ENCODE measurements around the gene CRISPLD2. TPM values are rescaled to one million over a fixed set of nuclear protein-coding genes. Genes with fewer than 3 reads are reported as not detected.
A peak's percentile ranks its signal among the peaks of the same experiment; 100 is the strongest.

The CRISPLD2 gene
- total RNA-seq, 1 experiment from 2014 or later: 0.28 TPM

- no TSS peak for BruUV-seq (replicated peaks)
- ChIA-PET POLR2A (interaction anchor here (0.6 kb wide), 1 partner anchor 89 kb away, joined by 4 read pairs; no protein-coding TSS in a partner anchor), CTCF (interaction anchor here (0.6 kb wide), 1 partner anchor 46 kb away, joined by 3 read pairs; no protein-coding TSS in a partner anchor)
These were observed 669 bp upstream of the CRISPLD2 start for GRCh38 chr16:84818989-84819643.

GRCh38 chr16:84820305-84820684 lies 510 bp downstream of the CRISPLD2 start:
- Mint-ChIP-seq H3K4me1 (ENCODE audit: insufficient read depth, unreplicated experiment) (peaks cover 6% of the 10 kb centered on the region), H3K27me3 (ENCODE audit: insufficient read depth, unreplicated experiment) (peaks cover 36% of the 10 kb centered on the region), H3K9me3 (ENCODE audit: unreplicated experiment) (no peaks in the 10 kb centered on the region), H3K4me3 (ENCODE audit: unreplicated experiment) (peak overlapping the region; percentile 18), H3K36me3 (ENCODE audit: insufficient read depth, unreplicated experiment) (no peaks in the 10 kb centered on the region), H3K27ac (ENCODE audit: low read depth, unreplicated experiment) (no peak overlapping the region)
- ChIA-PET CTCF (no interaction called here), POLR2A (interaction anchor here (0.6 to 0.7 kb wide), 2 partner anchors 150 to 1918 kb away, joined by 3 read pairs; no protein-coding TSS in a partner anchor)
- intact Hi-C loops (cut with micrococcal nuclease): no loop called here
- TF ChIP-seq CTCF (IDR thresholded peaks at IDR 0.05; ENCODE audit: unreplicated experiment): no peak
- no TSS peak for BruUV-seq (replicated peaks)
- no peak for DNase-seq (ENCODE audit: unreplicated experiment)

More at GRCh38 chr16:84818989-84819643, 669 bp upstream of the CRISPLD2 start:
- no peak for TF ChIP-seq CTCF (IDR thresholded peaks at IDR 0.05; ENCODE audit: unreplicated experiment)
- H3K27me3 Mint-ChIP-seq (ENCODE audit: insufficient read depth, unreplicated experiment): peaks cover 48% of the 10 kb centered on the region
- H3K4me1 Mint-ChIP-seq (ENCODE audit: insufficient read depth, unreplicated experiment): peaks cover 6% of the 10 kb centered on the region
- H3K9me3 Mint-ChIP-seq (ENCODE audit: unreplicated experiment): no peaks in the 10 kb centered on the region
- H3K4me3 Mint-ChIP-seq (ENCODE audit: unreplicated experiment): no peak overlapping the region
- no peak overlapping the region for H3K27ac Mint-ChIP-seq (ENCODE audit: low read depth, unreplicated experiment)
- intact Hi-C loops (cut with micrococcal nuclease): no loop called here
- no peaks in the 10 kb centered on the region for H3K36me3 Mint-ChIP-seq (ENCODE audit: insufficient read depth, unreplicated experiment)
- no peak for DNase-seq (ENCODE audit: unreplicated experiment)

GRCh38 chr16:84820771-84821170 lies 986 bp downstream of the CRISPLD2 start:
- Mint-ChIP-seq H3K27ac (ENCODE audit: low read depth, unreplicated experiment) (no peak overlapping the region), H3K4me3 (ENCODE audit: unreplicated experiment) (no peak overlapping the region), H3K36me3 (ENCODE audit: insufficient read depth, unreplicated experiment) (no peaks in the 10 kb centered on the region), H3K27me3 (ENCODE audit: insufficient read depth, unreplicated experiment) (peaks cover 31% of the 10 kb centered on the region), H3K9me3 (ENCODE audit: unreplicated experiment) (no peaks in the 10 kb centered on the region), H3K4me1 (ENCODE audit: insufficient read depth, unreplicated experiment) (peaks cover 6% of the 10 kb centered on the region)
- intact Hi-C loops (cut with micrococcal nuclease): no loop called here
- CTCF ChIA-PET: no interaction called here
- no TSS peak for BruUV-seq (replicated peaks)
- no peak for TF ChIP-seq CTCF (IDR thresholded peaks at IDR 0.05; ENCODE audit: unreplicated experiment)
- POLR2A ChIA-PET: interaction anchor here (0.7 kb wide), 1 partner anchor 1919 kb away, joined by 3 read pairs; no protein-coding TSS in a partner anchor
- no peak for DNase-seq (ENCODE audit: unreplicated experiment)

- CTCF ChIA-PET: interaction anchor here (0.6 kb wide), 1 partner anchor 104 kb away, joined by 3 read pairs; no protein-coding TSS in a partner anchor
These were observed 1.4 kb downstream of the CRISPLD2 start for GRCh38 chr16:84821179-84821578.

More at GRCh38 chr16:84821179-84821578, 1.4 kb downstream of the CRISPLD2 start:
- DNase-seq (ENCODE audit: unreplicated experiment): no peak
- no TSS peak for BruUV-seq (replicated peaks)
- Mint-ChIP-seq H3K27ac (ENCODE audit: low read depth, unreplicated experiment) (no peak overlapping the region), H3K4me1 (ENCODE audit: insufficient read depth, unreplicated experiment) (peaks cover 6% of the 10 kb centered on the region), H3K9me3 (ENCODE audit: unreplicated experiment) (no peaks in the 10 kb centered on the region), H3K36me3 (ENCODE audit: insufficient read depth, unreplicated experiment) (no peaks in the 10 kb centered on the region), H3K27me3 (ENCODE audit: insufficient read depth, unreplicated experiment) (peaks cover 28% of the 10 kb centered on the region), H3K4me3 (ENCODE audit: unreplicated experiment) (no peak overlapping the region)
- POLR2A ChIA-PET: no interaction called here
- intact Hi-C loops (cut with micrococcal nuclease): no loop called here
- TF ChIP-seq CTCF (IDR thresholded peaks at IDR 0.05; ENCODE audit: unreplicated experiment): no peak

All from MCF 10A (cell line).